Neutrophil (primary cell): ENCODE data around the gene KMO.

Experiments used
- H3K27ac ChIP-seq: fragments of 200-600 bp; sonication (generic); 2 replicates; pipeline ENCODE4 v1.5.1; 2016; ENCODE audit warnings: mild to moderate bottlenecking, moderate library complexity
- H3K27me3 ChIP-seq: fragments of 200-600 bp; sonication (generic); 2 replicates; pipeline ENCODE4 v1.6.0; 2016; ENCODE audit warnings: mild to moderate bottlenecking
- H3K36me3 ChIP-seq: fragments of 200-600 bp; sonication (generic); 2 replicates; pipeline ENCODE4 v1.5.1; 2017
- H3K4me1 ChIP-seq, 2 experiments: fragments of 200-600 bp in 1 of 2; sonication (generic) in 1 of 2; 1 replicate in 1 of 2; 2 replicates in 1 of 2; pipeline versions ENCODE4 v1.5.1 to v1.6.1; 2013 to 2016; ENCODE audit warnings: low read depth in 1 of 2, low read length in 1 of 2, mild to moderate bottlenecking in 1 of 2, moderate library complexity in 1 of 2; ENCODE audit not compliant: control insufficient read depth in 1 of 2, insufficient read depth in 1 of 2
- H3K4me3 ChIP-seq, 2 experiments: fragments of 200-600 bp in 1 of 2; sonication (generic) in 1 of 2; 1 replicate in 1 of 2; 2 replicates in 1 of 2; pipeline ENCODE4 v1.5.1; 2013 to 2016; ENCODE audit warnings: low read depth in 1 of 2, low read length in 1 of 2, mild to moderate bottlenecking in 1 of 2, moderate library complexity in 1 of 2
- H3K9me3 ChIP-seq: fragments of 200-600 bp; sonication (generic); 2 replicates; pipeline ENCODE4 v1.5.1; 2016
- CTCF ChIP-seq: fragments of 200-600 bp; sonication (generic); IDR thresholded peaks from 2 replicates; pipeline ENCODE4 v1.5.1; 2016; ENCODE audit warnings: antibody characterized with exemption

The KMO gene

GRCh38 chr1:241555526-241555925 lies 23.3 kb downstream of the KMO start:
- H3K4me3 ChIP-seq = no peak overlapping the region
- no peaks in the 10 kb centered on the region for H3K9me3 ChIP-seq
- no peaks in the 10 kb centered on the region for H3K36me3 ChIP-seq
- H3K4me1 ChIP-seq = peaks cover 41 to 69% of the 10 kb centered on the region in 2 experiments
- no peaks in the 10 kb centered on the region for H3K27me3 ChIP-seq
- no peak for TF ChIP-seq CTCF
- no peak overlapping the region for H3K27ac ChIP-seq

- H3K27me3 ChIP-seq = no peaks in the 10 kb centered on the region
- H3K9me3 ChIP-seq = no peaks in the 10 kb centered on the region
- H3K36me3 ChIP-seq = no peaks in the 10 kb centered on the region
- H3K4me3 ChIP-seq = no peak overlapping the region
- no peak for TF ChIP-seq CTCF
- H3K4me1 ChIP-seq = peaks cover 41 to 70% of the 10 kb centered on the region in 2 experiments
- H3K27ac ChIP-seq = no peak overlapping the region
Observed at GRCh38 chr1:241557031-241557430, 24.9 kb downstream of the KMO start.

- peaks cover 34 to 70% of the 10 kb centered on the region in 2 experiments for H3K4me1 ChIP-seq
- no peaks in the 10 kb centered on the region for H3K36me3 ChIP-seq
- no peaks in the 10 kb centered on the region for H3K27me3 ChIP-seq
- H3K27ac ChIP-seq = no peak overlapping the region
- TF ChIP-seq CTCF = no peak
- H3K4me3 ChIP-seq = no peak overlapping the region
- no peaks in the 10 kb centered on the region for H3K9me3 ChIP-seq
Observed at GRCh38 chr1:241557551-241558193, 25.5 kb downstream of the KMO start.

GRCh38 chr1:241560146-241560848 lies 28.1 kb downstream of the KMO start:
- Histone ChIP-seq H3K27ac (peak overlapping the region; percentile 79), H3K36me3 (no peaks in the 10 kb centered on the region), H3K27me3 (no peaks in the 10 kb centered on the region), H3K9me3 (no peaks in the 10 kb centered on the region), H3K4me1 (peaks cover 26 to 51% of the 10 kb centered on the region in 2 experiments), H3K4me3 (peak overlapping the region; percentile 17 to 24)
- no peak for TF ChIP-seq CTCF

GRCh38 chr1:241560849-241561187 lies 28.6 kb downstream of the KMO start:
- Histone ChIP-seq H3K4me3 (peak overlapping the region; percentile 13 to 24), H3K27me3 (no peaks in the 10 kb centered on the region), H3K4me1 (peaks cover 26 to 51% of the 10 kb centered on the region in 2 experiments), H3K9me3 (no peaks in the 10 kb centered on the region), H3K36me3 (no peaks in the 10 kb centered on the region), H3K27ac (peak overlapping the region; percentile 79)
- TF ChIP-seq CTCF = no peak
